Stomach (tissue), 9 donors: ENCODE measurements around the gene COLEC12. TPM values are rescaled to one million over a fixed set of nuclear protein-coding genes. Genes with fewer than 3 reads are reported as not detected.
"Not testable (repeated sequence)": the region's sequence is repeated elsewhere in the genome, so short reads cannot be mapped to it uniquely, and the experiment has no call there.

Experiments used
- DNase-seq, 2 donors: peaks; one replicate each; pipeline versions ENCODE4 v3.0.0 to v3.0.0-alpha.2; 2013 to 2019
- H3K27ac ChIP-seq, 5 donors: fragments of 200-600 bp in 4 of 5; sonication (generic) in 4 of 5; one replicate each; pipeline ENCODE4 v1.5.1; 2013 to 2019; ENCODE audit warnings: mild to moderate bottlenecking in 1 of 5, moderate library complexity in 1 of 5
- H3K27me3 ChIP-seq, 3 donors: fragments of 200-600 bp; sonication (generic); one replicate each; pipeline ENCODE4 v1.5.1; 2017 to 2019; ENCODE audit warnings: mixed run types in 1 of 3
- H3K36me3 ChIP-seq, 4 donors: fragments of 200-600 bp; sonication (generic); 1 replicate in 3 of 4; 2 replicates in 1 of 4; pipeline ENCODE4 v1.5.1; 2016 to 2019
- H3K4me1 ChIP-seq, 4 donors: fragments of 200-600 bp; sonication (generic); one replicate each; pipeline ENCODE4 v1.5.1; 2016 to 2019
- H3K4me3 ChIP-seq, 4 donors: fragments of 200-600 bp; sonication (generic) in 3 of 4; one replicate each; pipeline ENCODE4 v1.5.1; 2016 to 2019; ENCODE audit warnings: mild to moderate bottlenecking in 1 of 4
- H3K9me3 ChIP-seq, 4 donors: fragments of 200-600 bp; sonication (generic); one replicate each; pipeline ENCODE4 v1.5.1; 2016 to 2019
- EP300 ChIP-seq: sonication (generic); formaldehyde crosslinking; IDR thresholded peaks from one replicate; pipeline ENCODE4 v1.6.1; 2017; ENCODE audit warnings: antibody characterized with exemption
- POLR2A ChIP-seq, 4 donors: fragments of 450-650 bp; IDR thresholded peaks; one replicate each; pipeline ENCODE4 v1.6.1; 2016; ENCODE audit warnings: antibody characterized with exemption in 4 of 4, control low read depth in 2 of 4, mild to moderate bottlenecking in 1 of 4, moderate library complexity in 1 of 4
- POLR2AphosphoS5 ChIP-seq, 3 donors: sonication (generic); formaldehyde crosslinking; IDR thresholded peaks; one replicate each; pipeline ENCODE4 v1.6.1; 2016; ENCODE audit warnings: antibody characterized with exemption in 3 of 3
- WGBS, 5 donors: extraction: QIAGEN DNeasy Blood & Tissue Kit in 3 of 5; methylation state at CpG; one replicate each; pipeline versions ENCODE4 v1.1.5 to v1.1.7; 2013 to 2018; 5-methylcytosine and 5-hydroxymethylcytosine counted together
- intact Hi-C: fragments of 100-400 bp; cut with DNase I; formaldehyde crosslinking; loops from one replicate; pipeline ENCODE4 v1.15.1; 2023; ENCODE audit warnings: low total_unique reads
- polyA plus RNA-seq, 3 donors: library from polyadenylated mRNA; stranded (reverse); fragments of 200-250 nt; gene quantifications; one replicate each; pipeline ENCODE4 v1.2.3, GENCODE V29; 2013
- total RNA-seq, 5 donors: library from RNA; depleted of rRNA; stranded (reverse); fragments of >200 nt; gene quantifications; one replicate each; pipeline versions ENCODE4 v1.1.0 to v1.2.3, GENCODE V29; 2014 to 2016
- TF ChIP-seq, protein P1 (sequence below), 7 experiments: fragments of 450-650 bp in 4 of 7; fragments of 200-600 bp in 3 of 7; sonication (generic) in 3 of 7; IDR thresholded peaks; one replicate each; pipeline ENCODE4 v1.5.1; 2016 to 2019; ENCODE audit warnings: antibody characterized with exemption in 7 of 7, control low read depth in 2 of 7, mild to moderate bottlenecking in 1 of 7
- donor health status: healthy with polysubstance abuse.
- donor health status: Bipolar disorder and iron deficiency.
- donor health status: healthy.

COLEC12 gene
- total and polyA plus RNA-seq, 8 donors = 1.7 to 37.5 (median 5.6) TPM

DNA sequence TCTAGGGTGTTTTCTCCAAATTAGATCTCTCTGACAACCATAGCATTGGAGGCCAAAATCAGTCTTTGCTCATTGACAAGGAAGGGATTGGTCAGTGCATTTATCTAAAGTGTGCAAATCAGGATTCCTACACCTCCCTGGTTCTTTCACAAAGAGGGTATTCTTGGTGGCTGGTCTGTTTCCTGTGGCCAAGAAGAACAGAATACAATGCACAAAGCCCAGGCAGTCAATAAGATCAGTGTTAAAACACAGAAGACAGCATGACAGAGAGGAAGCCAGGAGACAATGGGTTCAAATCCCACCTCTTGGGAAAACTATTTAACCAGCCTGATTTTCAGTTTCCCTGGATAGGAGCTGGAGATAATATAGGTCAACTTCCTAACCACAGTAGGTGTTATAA lies 186.6 kb downstream of the COLEC12 start:
- H3K4me3 ChIP-seq = no peak overlapping the region
- intact Hi-C loops = no loop called here

GRCh38 chr18:312415-312814 lies 188.1 kb downstream of the COLEC12 start:
- no peak overlapping the region for H3K27ac ChIP-seq
- H3K4me1 ChIP-seq = no peaks in the 10 kb centered on the region
- DNase-seq = no peak
- no peak overlapping the region for H3K4me3 ChIP-seq
- TF ChIP-seq, protein P1, sequence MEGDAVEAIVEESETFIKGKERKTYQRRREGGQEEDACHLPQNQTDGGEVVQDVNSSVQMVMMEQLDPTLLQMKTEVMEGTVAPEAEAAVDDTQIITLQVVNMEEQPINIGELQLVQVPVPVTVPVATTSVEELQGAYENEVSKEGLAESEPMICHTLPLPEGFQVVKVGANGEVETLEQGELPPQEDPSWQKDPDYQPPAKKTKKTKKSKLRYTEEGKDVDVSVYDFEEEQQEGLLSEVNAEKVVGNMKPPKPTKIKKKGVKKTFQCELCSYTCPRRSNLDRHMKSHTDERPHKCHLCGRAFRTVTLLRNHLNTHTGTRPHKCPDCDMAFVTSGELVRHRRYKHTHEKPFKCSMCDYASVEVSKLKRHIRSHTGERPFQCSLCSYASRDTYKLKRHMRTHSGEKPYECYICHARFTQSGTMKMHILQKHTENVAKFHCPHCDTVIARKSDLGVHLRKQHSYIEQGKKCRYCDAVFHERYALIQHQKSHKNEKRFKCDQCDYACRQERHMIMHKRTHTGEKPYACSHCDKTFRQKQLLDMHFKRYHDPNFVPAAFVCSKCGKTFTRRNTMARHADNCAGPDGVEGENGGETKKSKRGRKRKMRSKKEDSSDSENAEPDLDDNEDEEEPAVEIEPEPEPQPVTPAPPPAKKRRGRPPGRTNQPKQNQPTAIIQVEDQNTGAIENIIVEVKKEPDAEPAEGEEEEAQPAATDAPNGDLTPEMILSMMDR (IDR thresholded peaks at IDR 0.05) = no peak
- no peak for TF ChIP-seq POLR2AphosphoS5 (IDR thresholded peaks at IDR 0.05)
- TF ChIP-seq POLR2A (IDR thresholded peaks at IDR 0.05) = no peak
- TF ChIP-seq EP300 = no peak
- intact Hi-C loops = no loop called here
- no peaks in the 10 kb centered on the region for H3K36me3 ChIP-seq
- no peaks in the 10 kb centered on the region for H3K27me3 ChIP-seq
- H3K9me3 ChIP-seq = no peaks in the 10 kb centered on the region
- WGBS, 5 donors = 53 to 82% (median 62%) methylated on average over 4 of the region's 4 CpGs

More for the DNA sequence above, 186.6 kb downstream of the COLEC12 start:
- H3K27ac ChIP-seq = no peak overlapping the region
- TF ChIP-seq, protein P1 (IDR thresholded peaks at IDR 0.05) = no peak
- TF ChIP-seq POLR2AphosphoS5 (IDR thresholded peaks at IDR 0.05) (no peak), EP300 (no peak), POLR2A (IDR thresholded peaks at IDR 0.05) (no peak)
- no peak for DNase-seq
- no peaks in the 10 kb centered on the region for H3K27me3 ChIP-seq
- H3K36me3 ChIP-seq = no peaks in the 10 kb centered on the region
- no peaks in the 10 kb centered on the region for H3K4me1 ChIP-seq
- no peaks in the 10 kb centered on the region for H3K9me3 ChIP-seq

GRCh38 chr18:310042-310441 lies 190.5 kb downstream of the COLEC12 start:
- no peak for DNase-seq
- no peaks in the 10 kb centered on the region for H3K4me1 ChIP-seq
- intact Hi-C loops = no loop called here
- no peak for TF ChIP-seq POLR2A (IDR thresholded peaks at IDR 0.05)
- TF ChIP-seq, protein P1 (IDR thresholded peaks at IDR 0.05) = no peak
- no peak overlapping the region for H3K27ac ChIP-seq
- no peaks in the 10 kb centered on the region for H3K27me3 ChIP-seq
- H3K36me3 ChIP-seq = no peaks in the 10 kb centered on the region
- H3K9me3 ChIP-seq = no peaks in the 10 kb centered on the region
- no peak overlapping the region for H3K4me3 ChIP-seq

GRCh38 chr18:308086-308485 lies 192.4 kb downstream of the COLEC12 start:
- H3K36me3 ChIP-seq, intact Hi-C loops, H3K4me1 ChIP-seq, H3K27me3 ChIP-seq, DNase-seq, H3K9me3 ChIP-seq, H3K27ac ChIP-seq, H3K4me3 ChIP-seq: not testable (repeated sequence)
- 81 to 94% (median 91%) methylated on average over 4 of the region's 4 CpGs for WGBS, 5 donors

DNA sequence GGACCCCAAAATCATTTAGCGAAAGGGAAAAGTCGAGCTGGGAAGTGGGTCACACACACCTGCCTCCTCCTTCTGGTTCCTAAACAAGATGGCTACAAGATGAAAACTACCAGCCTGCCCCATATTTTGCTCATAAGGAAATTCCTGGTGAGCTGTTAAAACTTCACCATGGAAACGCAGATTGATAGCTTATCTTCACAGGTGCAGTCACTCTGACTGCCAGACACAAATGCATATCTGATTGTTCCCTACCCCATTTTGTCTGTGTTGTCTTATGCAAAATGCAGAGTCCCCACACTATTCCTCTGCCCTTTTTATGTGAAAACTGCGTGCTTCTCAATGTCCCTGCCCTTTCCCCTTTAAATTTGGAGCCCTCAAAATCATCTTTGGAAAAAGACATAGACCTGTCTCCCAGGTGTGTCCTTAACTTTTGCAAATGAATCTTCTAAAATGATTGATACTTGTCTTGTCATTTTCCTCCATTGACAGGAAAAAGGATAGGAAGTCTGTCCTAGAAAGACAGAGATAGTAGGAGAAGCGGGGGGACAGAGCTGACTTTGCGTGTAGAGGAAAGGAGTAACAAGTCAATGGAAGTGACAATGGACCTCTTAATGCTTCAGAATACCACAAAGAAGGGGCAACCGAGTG lies 193.8 kb downstream of the COLEC12 start:
- Histone ChIP-seq H3K36me3 (no peaks in the 10 kb centered on the region), H3K9me3 (no peaks in the 10 kb centered on the region), H3K27ac (no peak overlapping the region), H3K27me3 (no peaks in the 10 kb centered on the region), H3K4me1 (no peaks in the 10 kb centered on the region), H3K4me3 (no peak overlapping the region)
- 70 to 77% (median 71%) methylated on average over 7 of the region's 7 CpGs for WGBS, 5 donors
- TF ChIP-seq, protein P1 (IDR thresholded peaks at IDR 0.05) = no peak
- TF ChIP-seq POLR2A (IDR thresholded peaks at IDR 0.05) (no peak), POLR2AphosphoS5 (IDR thresholded peaks at IDR 0.05) (no peak)
- intact Hi-C loops = no loop called here
- no peak for DNase-seq
